Measurements from ENCODE around the gene ALKBH3.

ALKBH3 gene

GRCh38 chr11:43962383-43963278, 82.0 kb downstream of the ALKBH3 start:
- no peak for DNase-seq (ENCODE audit: low spot score)

- no peak for DNase-seq (ENCODE audit: low spot score)
Measured at GRCh38 chr11:43963279-43963620, 82.6 kb downstream of the ALKBH3 start.

- no peak for DNase-seq (ENCODE audit: low spot score)
Measured at GRCh38 chr11:43967661-43968060, 87.0 kb downstream of the ALKBH3 start.

- no peak for DNase-seq (ENCODE audit: low spot score)
Measured at GRCh38 chr11:43968719-43969118, 88.1 kb downstream of the ALKBH3 start.

GRCh38 chr11:43969543-43969942, 88.9 kb downstream of the ALKBH3 start:
- DNase-seq (ENCODE audit: low spot score): peak; percentile 40

Measured in hepatic stellate cell (primary cell).